Endothelial cell of umbilical vein (primary cell): ENCODE measurements around the gene IL10.

ENCODE experiments used
- CTCF ChIP-seq, 2 donors: IDR thresholded peaks; 1 replicate in 1 of 2; 2 replicates in 1 of 2; pipeline ENCODE4 v1.5.1; 2011; ENCODE audit warnings: low read length in 2 of 2, mild to moderate bottlenecking in 2 of 2, moderate library complexity in 2 of 2, control low read depth in 1 of 2, inconsistent platforms in 1 of 2, low read depth in 1 of 2; ENCODE audit not compliant: insufficient read depth in 1 of 2; ENCODE audit errors: extremely low read depth in 1 of 2
- EZH2 ChIP-seq: IDR thresholded peaks from 2 replicates; pipeline ENCODE4 v1.6.1; 2012; ENCODE audit warnings: borderline replicate concordance, low read depth, mild to moderate bottlenecking, moderate library complexity, low read length, inconsistent platforms; ENCODE audit not compliant: severe bottlenecking
- MYC ChIP-seq: IDR thresholded peaks from one replicate; pipeline ENCODE4 v1.6.1; 2011; ENCODE audit warnings: mild to moderate bottlenecking, low read depth, low read length
- POLR2A ChIP-seq: IDR thresholded peaks from 2 replicates; pipeline ENCODE4 v1.6.1; 2012; ENCODE audit warnings: low read depth, mild to moderate bottlenecking, control low read depth, low read length

GRCh38 chr1:206816390-206817287 lies 44.3 kb upstream of the IL10 start:
- TF ChIP-seq POLR2A = no peak
- no peak for TF ChIP-seq CTCF (IDR thresholded peaks at IDR 0.05; ENCODE audit: extremely low read depth in 1 of 2, insufficient read depth in 1 of 2, low read depth in 1 of 2, low read length in 2 of 2)
- no peak for TF ChIP-seq EZH2
- TF ChIP-seq MYC = no peak
